Loucy (cell line): ENCODE data around the gene NDUFAF8.

Experiments used
- H2AFZ ChIP-seq: fragments of 200-600 bp; sonication (generic); 2 replicates; pipeline ENCODE4 v1.6.0; 2016; ENCODE audit warnings: antibody characterized with exemption, mild to moderate bottlenecking, low read length, moderate library complexity
- H3F3A ChIP-seq: fragments of 200-600 bp; 2 replicates; pipeline ENCODE4 v1.6.0; 2016; ENCODE audit warnings: antibody characterized with exemption, low read depth, mild to moderate bottlenecking
- H3K27me3 ChIP-seq: fragments of 200-600 bp; sonication (generic); 2 replicates; pipeline ENCODE4 v1.6.1; 2014; ENCODE audit warnings: low read length, mild to moderate bottlenecking; ENCODE audit not compliant: insufficient read depth, poor library complexity, severe bottlenecking
- H3K36me3 ChIP-seq: fragments of 200-600 bp; sonication (generic); 2 replicates; pipeline ENCODE4 v1.6.1; 2016; ENCODE audit warnings: low read length; ENCODE audit not compliant: insufficient read depth
- H3K4me1 ChIP-seq: fragments of 200-600 bp; sonication (generic); 2 replicates; pipeline ENCODE4 v1.5.1; 2014; ENCODE audit warnings: low read length, mild to moderate bottlenecking; ENCODE audit not compliant: insufficient read depth, poor library complexity, severe bottlenecking
- H3K4me2 ChIP-seq: fragments of 200-600 bp; sonication (generic); 2 replicates; pipeline ENCODE4 v1.6.0; 2014; ENCODE audit warnings: antibody characterized with exemption, low read length, low read depth, mild to moderate bottlenecking; ENCODE audit not compliant: poor library complexity, severe bottlenecking
- H3K4me3 ChIP-seq: fragments of 200-600 bp; sonication (generic); 2 replicates; pipeline ENCODE4 v1.5.1; 2014; ENCODE audit warnings: low read length, mild to moderate bottlenecking, mixed read lengths; ENCODE audit not compliant: poor library complexity, severe bottlenecking
- H3K79me2 ChIP-seq: fragments of 200-600 bp; sonication (generic); 2 replicates; pipeline ENCODE4 v1.6.1; 2014; ENCODE audit warnings: low read length; ENCODE audit not compliant: insufficient read depth
- H3K9ac ChIP-seq: fragments of 200-600 bp; sonication (generic); 2 replicates; pipeline ENCODE4 v1.6.0; 2014; ENCODE audit warnings: mild to moderate bottlenecking, low read depth, low read length, moderate library complexity; ENCODE audit not compliant: poor library complexity, severe bottlenecking
- H3K9me2 ChIP-seq: fragments of 200-600 bp; sonication (generic); replicated peaks from 2 replicates; pipeline ENCODE4 v1.6.1; 2016; ENCODE audit warnings: low read depth, low read length, mixed read lengths
- H3K9me3 ChIP-seq: fragments of 200-600 bp; sonication (generic); 2 replicates; pipeline ENCODE4 v1.6.1; 2014; ENCODE audit warnings: mild to moderate bottlenecking, antibody characterized with exemption, low read length, low read depth; ENCODE audit not compliant: insufficient read depth
- H4K20me1 ChIP-seq: fragments of 200-600 bp; sonication (generic); 2 replicates; pipeline ENCODE4 v1.6.0; 2014; ENCODE audit warnings: antibody characterized with exemption, low read length, mild to moderate bottlenecking; ENCODE audit not compliant: insufficient read depth, poor library complexity, severe bottlenecking
- EZH2phosphoT487 ChIP-seq: fragments of 200-600 bp; IDR thresholded peaks from 2 replicates; pipeline ENCODE4 v1.6.1; 2018; ENCODE audit warnings: antibody characterized with exemption, mild to moderate bottlenecking, moderate library complexity, borderline replicate concordance
- TF ChIP-seq, protein P1 (sequence below): fragments of 200-600 bp; sonication (generic); conservative IDR thresholded peaks from 2 replicates; pipeline ENCODE4 v1.5.1; 2014; ENCODE audit warnings: mild to moderate bottlenecking, antibody characterized with exemption, low read length

NDUFAF8 gene

DNA sequence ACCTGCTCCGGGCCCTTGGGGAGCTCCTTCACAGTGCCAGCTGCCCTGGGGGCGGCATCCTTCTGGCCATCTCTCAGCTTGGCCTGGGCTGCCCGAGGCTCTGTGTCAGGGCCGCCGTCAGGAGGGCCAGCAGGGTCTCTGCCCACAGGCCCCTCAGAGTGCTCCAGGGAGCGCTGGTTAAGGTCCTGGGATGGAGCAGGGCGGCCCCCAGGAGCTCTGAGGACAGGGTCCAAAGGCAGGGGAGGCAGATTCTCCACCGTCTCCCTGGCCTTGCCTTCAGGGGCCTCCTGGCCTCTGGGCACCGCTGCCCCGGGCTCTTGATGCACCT, 7.2 kb downstream of the NDUFAF8 start:
- Histone ChIP-seq H3K9me3 (no peaks in the 10 kb centered on the region), H2AFZ (no peak overlapping the region), H3K9me2 (no peaks in the 10 kb centered on the region), H4K20me1 (peaks cover 9% of the 10 kb centered on the region), H3K4me2 (no peak overlapping the region), H3K79me2 (peaks cover 10% of the 10 kb centered on the region; the same call in 1 of the 2 replicates), H3F3A (no peaks in the 10 kb centered on the region), H3K4me3 (no peak overlapping the region), H3K4me1 (peaks cover 2% of the 10 kb centered on the region), H3K36me3 (peaks cover 16% of the 10 kb centered on the region; the same call in 1 of the 2 replicates), H3K9ac (no peak overlapping the region), H3K27me3 (no peaks in the 10 kb centered on the region)
- no peak for TF ChIP-seq EZH2phosphoT487
- TF ChIP-seq, protein P1, sequence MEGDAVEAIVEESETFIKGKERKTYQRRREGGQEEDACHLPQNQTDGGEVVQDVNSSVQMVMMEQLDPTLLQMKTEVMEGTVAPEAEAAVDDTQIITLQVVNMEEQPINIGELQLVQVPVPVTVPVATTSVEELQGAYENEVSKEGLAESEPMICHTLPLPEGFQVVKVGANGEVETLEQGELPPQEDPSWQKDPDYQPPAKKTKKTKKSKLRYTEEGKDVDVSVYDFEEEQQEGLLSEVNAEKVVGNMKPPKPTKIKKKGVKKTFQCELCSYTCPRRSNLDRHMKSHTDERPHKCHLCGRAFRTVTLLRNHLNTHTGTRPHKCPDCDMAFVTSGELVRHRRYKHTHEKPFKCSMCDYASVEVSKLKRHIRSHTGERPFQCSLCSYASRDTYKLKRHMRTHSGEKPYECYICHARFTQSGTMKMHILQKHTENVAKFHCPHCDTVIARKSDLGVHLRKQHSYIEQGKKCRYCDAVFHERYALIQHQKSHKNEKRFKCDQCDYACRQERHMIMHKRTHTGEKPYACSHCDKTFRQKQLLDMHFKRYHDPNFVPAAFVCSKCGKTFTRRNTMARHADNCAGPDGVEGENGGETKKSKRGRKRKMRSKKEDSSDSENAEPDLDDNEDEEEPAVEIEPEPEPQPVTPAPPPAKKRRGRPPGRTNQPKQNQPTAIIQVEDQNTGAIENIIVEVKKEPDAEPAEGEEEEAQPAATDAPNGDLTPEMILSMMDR, result no peak

DNA sequence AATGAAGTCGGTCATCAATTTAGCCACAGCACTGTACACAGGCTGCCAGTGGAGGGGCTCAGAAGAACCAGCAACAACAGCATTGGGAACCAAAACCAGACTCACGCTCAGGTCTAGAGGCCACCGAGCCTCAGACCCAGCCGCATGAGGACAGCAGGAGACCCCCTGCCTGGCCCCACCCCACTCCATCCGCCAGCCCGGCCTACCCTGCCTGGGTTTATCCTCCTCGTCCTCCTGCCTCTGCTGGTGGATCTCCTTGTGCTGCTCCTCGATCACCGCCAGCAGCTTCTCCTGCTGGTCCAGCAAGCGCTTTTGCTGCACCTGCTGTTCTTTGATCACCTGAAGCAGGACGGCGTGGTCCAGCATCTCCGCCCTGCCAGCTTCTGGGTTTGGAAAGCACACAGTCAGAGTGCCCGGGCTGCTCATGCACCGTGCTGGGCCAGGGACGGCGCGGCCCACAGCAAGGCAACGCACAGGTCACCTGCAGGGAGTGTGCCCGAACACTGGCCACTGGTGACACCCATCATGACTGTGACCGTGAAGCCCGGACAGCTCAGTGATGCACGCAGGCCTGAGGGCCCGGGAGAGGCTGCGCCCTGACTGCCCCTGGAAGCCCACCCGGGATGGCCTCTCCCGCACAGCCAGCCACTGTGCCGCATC, 7.7 kb downstream of the NDUFAF8 start:
- Histone ChIP-seq H3K9ac (no peak overlapping the region), H3K4me1 (no peaks in the 10 kb centered on the region), H3K9me3 (no peaks in the 10 kb centered on the region), H3K79me2 (peaks cover 7% of the 10 kb centered on the region; the same call in 1 of the 2 replicates), H2AFZ (no peak overlapping the region), H4K20me1 (peaks cover 6% of the 10 kb centered on the region), H3F3A (no peaks in the 10 kb centered on the region), H3K36me3 (peaks cover 17% of the 10 kb centered on the region; the same call in 1 of the 2 replicates), H3K27me3 (no peaks in the 10 kb centered on the region), H3K9me2 (no peaks in the 10 kb centered on the region), H3K4me3 (no peak overlapping the region), H3K4me2 (no peak overlapping the region)
- TF ChIP-seq, protein P1, result no peak
- TF ChIP-seq EZH2phosphoT487, result no peak

DNA sequence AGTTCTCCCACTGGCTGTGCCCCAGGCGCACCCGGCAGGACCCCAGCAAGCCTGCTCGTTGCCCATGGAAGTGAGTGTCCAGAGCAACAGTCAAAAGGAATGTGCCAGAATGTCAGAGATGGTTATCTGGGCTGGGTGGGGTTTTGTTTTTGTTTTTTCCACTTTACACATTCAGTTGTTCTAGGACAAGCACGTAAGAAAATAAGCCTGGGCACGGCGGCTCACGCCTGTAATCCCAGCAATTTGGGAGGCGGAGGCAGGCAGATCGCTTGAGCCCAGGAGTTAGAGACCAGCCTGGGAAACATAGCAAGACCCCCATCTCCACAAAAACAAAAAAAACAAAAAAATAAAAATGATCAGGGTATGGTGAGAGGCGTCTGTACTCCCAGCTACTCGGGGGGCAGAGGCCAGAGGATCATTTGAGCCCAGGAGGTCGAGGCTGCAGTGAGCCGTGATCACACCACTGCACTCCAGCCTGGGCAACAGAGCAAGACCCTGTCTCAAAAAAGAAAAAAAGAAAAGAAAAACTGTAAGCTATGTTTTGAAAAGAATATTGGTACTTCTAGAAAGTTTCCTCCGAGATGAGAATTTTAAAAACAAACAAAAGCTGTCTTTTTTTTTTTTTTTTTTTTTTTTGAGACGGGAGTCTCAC, 8.3 kb downstream of the NDUFAF8 start:
- peaks cover 17% of the 10 kb centered on the region; the same call in 1 of the 2 replicates for H3K36me3 ChIP-seq
- H2AFZ ChIP-seq, result no peak overlapping the region
- no peak overlapping the region for H3K4me2 ChIP-seq
- H3K4me3 ChIP-seq, result no peak overlapping the region
- H3K9me2 ChIP-seq, result no peaks in the 10 kb centered on the region
- H3K9me3 ChIP-seq, result no peaks in the 10 kb centered on the region
- no peak for TF ChIP-seq EZH2phosphoT487
- TF ChIP-seq, protein P1, result no peak
- no peaks in the 10 kb centered on the region for H3F3A ChIP-seq
- H3K4me1 ChIP-seq, result peaks cover 3% of the 10 kb centered on the region
- H3K79me2 ChIP-seq, result peaks cover 4% of the 10 kb centered on the region; the same call in 1 of the 2 replicates
- no peaks in the 10 kb centered on the region for H4K20me1 ChIP-seq
- no peaks in the 10 kb centered on the region for H3K27me3 ChIP-seq
- H3K9ac ChIP-seq, result no peak overlapping the region
